HG03558 (cell line): ENCODE data around the gene ACAA2.
"Not testable (repeated sequence)": the region's sequence is repeated elsewhere in the genome, so short reads cannot be mapped to it uniquely, and the experiment has no call there.

ENCODE experiments used
- ATAC-seq: cut with Tn5 transposase; IDR thresholded peaks from one replicate; pipeline ENCODE4 v1.9.1; 2021; ENCODE audit warnings: moderate number of reproducible peaks; ENCODE audit not compliant: unreplicated experiment; ENCODE audit errors: extremely low read depth

The ACAA2 gene

GRCh38 chr18:49814147-49814499, 790 bp upstream of the ACAA2 start:
- no peak for ATAC-seq

DNA sequence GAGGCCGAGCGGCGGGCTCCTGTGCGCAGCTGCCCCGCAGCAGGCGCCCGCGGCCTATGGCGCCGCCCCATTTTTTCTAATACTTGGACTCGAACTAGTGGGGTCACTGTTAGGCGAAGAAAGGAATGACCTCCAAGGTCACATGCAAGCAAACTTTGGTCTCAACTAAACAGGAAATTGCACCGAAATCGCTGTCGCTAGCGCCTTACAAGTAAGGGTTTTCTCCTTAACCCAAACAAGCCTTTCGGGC, 339 bp downstream of the ACAA2 start:
- ATAC-seq: no peak

GRCh38 chr18:49812286-49813068, 856 bp downstream of the ACAA2 start:
- ATAC-seq: no peak

DNA sequence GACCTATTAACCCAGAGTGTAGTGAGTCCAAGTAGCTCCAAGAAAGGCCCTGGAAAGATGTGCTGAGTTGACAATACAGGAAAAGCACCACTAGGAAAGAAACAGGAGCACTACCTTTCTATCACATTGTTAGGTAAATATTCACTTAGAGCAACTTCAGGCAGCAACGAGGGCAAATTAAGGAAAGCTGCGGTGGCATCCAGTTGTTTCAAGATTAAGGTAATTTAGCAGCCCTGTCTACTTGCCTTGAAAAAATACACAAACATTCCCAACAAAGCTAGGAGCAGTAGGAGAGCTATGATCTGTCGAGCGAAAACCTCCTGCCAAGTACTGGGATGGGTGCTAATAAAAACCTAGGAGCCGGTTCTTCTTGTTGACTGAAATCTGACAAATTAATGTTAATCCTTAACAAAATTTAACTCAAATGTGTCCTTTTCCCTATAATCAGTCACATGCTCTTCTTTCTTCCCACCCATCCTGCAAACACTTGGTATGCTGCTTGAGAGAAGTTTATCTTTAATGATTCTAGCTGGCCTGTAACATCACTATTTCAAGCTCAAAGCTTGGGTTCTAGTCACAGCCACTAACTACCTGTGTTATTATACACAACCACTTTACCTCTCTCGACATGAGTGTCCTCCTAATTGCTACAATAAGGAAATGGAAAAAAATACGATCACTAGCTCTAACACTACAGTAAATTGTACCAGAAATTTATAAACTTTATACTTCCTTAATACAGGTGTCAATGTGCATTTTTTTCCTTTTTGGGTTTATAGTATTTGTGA, 2.0 kb downstream of the ACAA2 start:
- no peak for ATAC-seq

GRCh38 chr18:49808553-49809191, 4.7 kb downstream of the ACAA2 start:
- not testable (repeated sequence) for ATAC-seq

GRCh38 chr18:49804096-49804495, 9.2 kb downstream of the ACAA2 start:
- no peak for ATAC-seq

GRCh38 chr18:49802623-49803022, 10.7 kb downstream of the ACAA2 start:
- ATAC-seq: no peak

DNA sequence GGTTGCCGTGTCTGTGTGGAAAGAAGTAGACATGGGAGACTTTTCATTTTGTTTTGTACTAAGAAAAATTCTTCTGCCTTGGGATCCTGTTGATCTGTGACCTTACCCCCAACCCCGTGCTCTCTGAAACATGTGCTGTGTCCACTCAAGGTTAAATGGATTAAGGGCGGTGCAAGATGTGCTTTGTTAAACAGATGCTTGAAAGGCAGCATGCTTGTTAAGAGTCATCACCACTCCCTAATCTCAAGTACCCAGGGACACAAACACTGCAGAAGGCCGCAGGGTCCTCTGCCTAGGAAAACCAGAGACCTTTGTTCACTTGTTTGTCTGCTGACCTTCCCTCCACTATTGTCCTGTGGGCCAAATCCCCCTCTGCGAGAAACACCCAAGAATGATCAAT, 12.8 kb downstream of the ACAA2 start:
- ATAC-seq: not testable (repeated sequence)

DNA sequence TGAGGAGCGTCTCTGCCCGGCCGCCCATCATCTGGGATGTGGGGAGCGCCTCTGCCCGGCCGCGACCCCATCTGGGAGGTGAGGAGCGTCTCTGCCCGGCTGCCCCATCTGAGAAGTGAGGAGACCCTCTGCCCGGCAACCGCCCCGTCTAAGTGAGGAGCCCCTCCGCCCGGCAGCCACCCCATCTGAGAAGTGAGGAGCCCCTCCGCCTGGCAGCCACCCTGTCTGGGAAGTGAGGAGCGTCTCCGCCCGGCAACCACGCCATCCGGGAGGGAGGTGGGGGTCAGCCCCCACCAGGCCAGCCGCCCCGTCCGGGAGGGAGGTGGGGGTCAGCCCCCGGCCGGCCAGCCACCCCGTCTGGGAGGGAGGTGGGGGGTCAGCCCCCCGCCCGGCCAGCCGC, 13.5 kb downstream of the ACAA2 start:
- not testable (repeated sequence) for ATAC-seq

DNA sequence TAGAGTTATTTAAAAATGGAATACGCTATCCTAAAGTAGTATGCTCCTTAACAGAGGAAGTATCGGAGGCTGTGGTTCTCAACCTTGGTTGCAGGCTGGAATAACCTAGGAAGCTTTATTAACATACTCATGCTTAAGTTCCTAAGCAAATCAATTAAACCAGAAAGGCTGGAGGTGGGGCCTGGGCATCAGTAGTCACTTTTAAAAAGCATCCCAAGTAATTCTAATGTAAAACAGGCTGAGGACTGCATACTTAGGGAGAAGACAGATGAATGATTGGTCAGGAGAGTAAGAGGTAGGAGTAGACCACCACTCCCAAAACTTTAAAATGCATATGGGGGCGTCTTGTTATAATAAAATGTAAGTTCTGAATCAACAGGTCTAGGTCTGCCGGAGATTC, 15.3 kb downstream of the ACAA2 start:
- ATAC-seq: no peak

- ATAC-seq: no peak
Observed at GRCh38 chr18:49795612-49796552, 17.5 kb downstream of the ACAA2 start.

DNA sequence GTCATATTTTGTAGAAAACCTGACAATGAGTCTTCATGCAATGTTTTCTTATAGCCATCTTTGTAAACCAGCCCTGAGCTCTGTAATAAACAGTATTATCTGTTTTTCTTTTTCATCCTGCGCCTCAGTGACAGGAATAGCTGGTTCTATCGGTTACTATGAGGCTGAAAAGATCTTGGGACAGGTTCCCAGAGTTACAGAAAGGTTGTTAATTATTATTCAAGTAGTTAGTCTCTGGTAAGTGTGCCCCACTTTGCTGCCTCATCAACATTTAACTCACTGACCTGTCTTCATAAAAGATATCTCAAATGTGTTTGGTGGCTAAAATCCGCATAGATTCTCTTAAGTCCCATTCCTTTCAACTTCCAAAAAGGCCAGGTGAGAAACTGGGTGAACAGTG, 18.6 kb downstream of the ACAA2 start:
- no peak for ATAC-seq

DNA sequence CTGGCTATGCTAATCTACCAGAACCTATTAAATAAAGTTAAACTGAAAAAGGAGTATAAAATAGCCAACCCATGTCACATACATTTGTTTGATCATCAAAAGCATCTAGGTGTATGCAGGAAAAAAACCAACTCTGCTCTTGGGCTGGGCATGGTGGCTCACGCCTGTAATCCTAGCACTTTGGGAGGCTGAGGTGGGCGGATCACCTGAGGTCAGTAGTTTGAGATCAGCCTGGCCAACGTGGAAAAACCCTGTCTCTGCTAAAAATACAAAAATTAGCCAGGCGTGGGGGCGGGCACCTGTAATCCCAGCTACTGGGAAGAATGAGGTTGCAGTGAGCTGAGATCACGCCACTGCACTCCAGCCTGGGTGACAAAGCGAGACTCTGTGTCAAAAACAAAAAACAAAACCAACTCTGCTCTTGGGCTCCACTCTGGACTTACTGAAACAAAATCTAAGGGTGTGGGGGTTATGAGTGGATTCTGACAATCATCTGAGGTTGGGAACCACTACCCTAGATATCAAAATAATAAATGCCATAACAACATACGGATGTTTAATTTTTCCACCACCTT, 23.7 kb downstream of the ACAA2 start:
- ATAC-seq: not testable (repeated sequence)

- no peak for ATAC-seq
Observed at GRCh38 chr18:49788327-49788898, 24.9 kb downstream of the ACAA2 start.

GRCh38 chr18:49786019-49786720, 27.2 kb downstream of the ACAA2 start:
- ATAC-seq: no peak

- no peak for ATAC-seq
Observed at GRCh38 chr18:49784427-49785185, 28.7 kb downstream of the ACAA2 start.

DNA sequence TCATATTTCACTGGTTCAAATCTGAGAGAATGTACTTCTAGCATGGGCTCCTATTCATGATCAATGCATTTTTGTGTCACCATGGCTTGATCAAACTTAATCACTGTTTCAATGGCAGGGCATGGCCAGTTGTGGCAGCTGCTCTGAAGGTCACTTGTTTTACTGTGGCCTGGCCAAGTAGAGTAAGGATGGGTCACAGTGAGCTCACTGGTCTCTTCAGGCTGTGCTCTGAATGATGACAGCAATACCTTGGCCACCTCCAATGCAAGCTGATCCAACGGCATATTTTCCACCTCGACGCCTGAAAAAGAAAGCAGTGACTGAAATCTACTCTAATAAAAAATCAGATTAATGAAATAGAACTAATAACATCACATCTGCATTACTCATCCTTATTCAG, 29.7 kb downstream of the ACAA2 start:
- ATAC-seq: not testable (repeated sequence)

- no peak for ATAC-seq
Observed at GRCh38 chr18:49778826-49779465, 34.4 kb downstream of the ACAA2 start.
